GM21528 (cell line): Measurements from ENCODE around the gene DPYSL5.

ENCODE experiments used
- ATAC-seq: cut with Tn5 transposase; IDR thresholded peaks from one replicate; pipeline ENCODE4 v1.9.1; 2021; ENCODE audit warnings: mild to moderate bottlenecking, moderate library complexity; ENCODE audit not compliant: unreplicated experiment, low FRiP score

The DPYSL5 gene

GRCh38 chr2:26980971-26981370 lies 133.0 kb downstream of the DPYSL5 start:
- no peak for ATAC-seq

DNA sequence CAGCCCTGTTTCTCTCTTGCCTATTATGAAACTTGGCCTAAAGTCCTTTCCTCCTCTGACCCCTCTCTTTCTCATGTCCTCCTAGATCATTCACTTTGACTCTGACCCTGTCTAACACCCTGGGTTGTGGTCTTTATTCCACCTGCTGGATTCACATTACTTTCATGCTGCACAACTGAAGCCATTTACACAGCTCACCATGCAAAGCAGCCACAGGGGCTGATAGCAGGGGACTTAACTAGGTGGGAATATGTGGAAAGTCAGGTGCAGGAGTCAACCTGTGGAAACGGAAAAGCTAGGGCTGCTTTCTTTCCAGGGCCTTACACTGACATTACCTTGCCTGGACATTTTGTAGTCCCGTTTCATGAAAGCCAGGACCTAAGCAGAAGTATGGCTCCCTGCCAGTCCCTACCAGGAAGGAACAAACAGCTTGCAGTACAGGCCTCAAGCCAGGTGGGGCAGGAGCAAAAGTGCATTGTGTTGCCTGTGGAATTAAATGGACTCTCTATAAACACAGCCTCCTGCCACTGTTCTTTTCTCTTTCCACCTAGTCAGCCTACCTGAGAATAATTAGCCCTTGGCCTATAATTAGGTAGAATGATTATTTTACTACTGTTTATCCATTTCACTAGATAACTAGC lies 134.3 kb downstream of the DPYSL5 start:
- no peak for ATAC-seq

GRCh38 chr2:26983746-26984145 lies 135.8 kb downstream of the DPYSL5 start:
- ATAC-seq, result no peak

DNA sequence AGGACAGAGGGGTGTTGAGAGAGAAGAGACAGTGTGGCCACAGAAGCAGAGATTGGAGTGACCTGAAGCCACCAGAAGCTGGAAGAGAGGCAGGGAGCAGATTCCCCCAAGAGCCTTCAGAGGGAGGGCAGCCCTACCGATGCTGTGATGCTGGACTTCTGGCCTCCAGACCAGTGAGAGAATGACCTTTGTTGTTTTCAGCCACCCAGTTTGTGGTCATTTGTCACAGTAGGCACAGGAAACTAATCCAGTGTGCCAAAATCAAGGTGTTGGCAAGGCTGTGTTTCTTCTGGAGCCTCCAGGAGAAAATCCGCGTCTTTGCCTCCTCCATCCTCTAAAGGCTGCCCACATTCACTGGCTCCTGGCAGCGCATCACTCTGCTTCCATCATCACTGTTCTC lies 137.9 kb downstream of the DPYSL5 start:
- ATAC-seq, result no peak

DNA sequence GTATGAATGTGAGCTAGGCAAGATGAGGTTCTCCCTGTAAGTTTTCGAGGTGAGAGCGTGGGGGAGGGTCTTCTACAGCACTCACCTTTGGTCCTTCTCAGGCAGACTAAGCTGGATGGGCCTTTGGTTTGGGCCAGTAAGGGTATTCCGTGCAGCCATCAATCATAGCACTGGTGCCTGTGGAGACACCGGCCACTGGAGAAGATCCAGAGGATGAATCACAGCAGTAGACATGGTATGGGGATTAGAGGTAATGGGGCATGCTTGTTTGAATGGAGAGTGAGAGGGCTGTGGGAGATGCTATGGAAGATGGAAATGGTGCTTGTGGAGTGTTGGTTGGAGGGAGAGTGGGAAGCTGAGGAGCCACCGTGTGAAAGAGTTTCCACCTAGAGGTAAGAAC lies 138.6 kb downstream of the DPYSL5 start:
- no peak for ATAC-seq

- ATAC-seq, result no peak
These were observed 140.3 kb downstream of the DPYSL5 start for GRCh38 chr2:26988058-26988860.

- ATAC-seq, result no peak
These were observed 141.2 kb downstream of the DPYSL5 start for GRCh38 chr2:26989156-26989555.

DNA sequence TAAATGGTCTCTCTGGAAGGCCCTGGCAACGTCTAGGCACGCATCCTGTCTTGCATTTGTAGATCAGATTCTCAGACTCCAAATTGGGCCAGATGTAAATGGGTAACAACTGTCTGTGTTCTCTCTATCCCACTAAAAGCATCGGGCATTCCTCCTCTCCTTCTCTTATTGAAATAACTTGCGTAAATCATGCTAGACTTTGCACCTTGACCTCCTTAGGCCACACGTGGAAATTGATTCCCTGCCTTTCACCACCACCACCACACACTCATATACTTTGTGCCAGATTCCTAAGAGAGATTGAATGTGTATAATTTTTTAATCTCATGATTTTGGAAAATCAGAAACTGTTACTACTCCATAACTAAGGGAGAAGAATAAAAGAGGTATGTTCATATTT lies 143.8 kb downstream of the DPYSL5 start:
- ATAC-seq, result no peak

GRCh38 chr2:26993768-26994167 lies 145.8 kb downstream of the DPYSL5 start:
- ATAC-seq, result no peak

DNA sequence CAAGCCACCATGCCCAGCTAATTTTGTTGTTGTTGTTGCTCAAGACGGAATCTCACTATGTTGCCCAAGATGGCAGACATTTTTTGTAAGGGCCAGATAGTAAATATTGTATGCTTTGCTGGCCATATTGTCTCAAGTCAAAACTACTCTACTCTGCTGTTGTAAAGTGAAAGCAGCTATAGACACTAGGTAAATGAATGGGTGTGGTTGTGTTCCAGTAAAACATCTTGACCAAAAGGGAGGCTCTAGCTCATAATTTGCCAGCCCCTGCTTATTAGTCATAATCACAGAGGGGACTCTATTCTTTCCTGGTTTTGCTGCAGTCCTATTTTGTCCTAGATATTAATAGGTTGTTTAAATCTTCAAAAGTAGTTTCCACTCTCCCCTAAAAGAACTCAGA lies 147.1 kb downstream of the DPYSL5 start:
- ATAC-seq, result no peak

DNA sequence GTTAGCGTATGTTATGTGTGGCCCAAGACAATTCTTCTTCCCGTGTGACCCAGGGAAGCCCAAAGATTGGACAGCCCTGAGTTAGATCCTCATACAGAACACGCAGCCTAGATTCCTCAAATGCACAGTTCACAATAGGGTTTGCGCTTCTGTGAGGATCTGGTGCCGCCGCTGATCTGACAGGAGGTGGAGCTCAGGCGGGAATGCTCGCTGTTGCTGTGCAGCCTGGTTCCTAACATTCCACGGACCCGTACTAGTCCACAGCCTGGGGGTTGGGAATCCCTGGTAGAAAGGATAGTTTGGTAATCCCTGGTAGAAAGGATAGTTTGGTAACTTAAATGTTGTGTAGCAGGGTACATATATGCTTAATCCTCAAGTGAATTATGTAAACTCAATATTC lies 149.5 kb downstream of the DPYSL5 start:
- ATAC-seq, result no peak

DNA sequence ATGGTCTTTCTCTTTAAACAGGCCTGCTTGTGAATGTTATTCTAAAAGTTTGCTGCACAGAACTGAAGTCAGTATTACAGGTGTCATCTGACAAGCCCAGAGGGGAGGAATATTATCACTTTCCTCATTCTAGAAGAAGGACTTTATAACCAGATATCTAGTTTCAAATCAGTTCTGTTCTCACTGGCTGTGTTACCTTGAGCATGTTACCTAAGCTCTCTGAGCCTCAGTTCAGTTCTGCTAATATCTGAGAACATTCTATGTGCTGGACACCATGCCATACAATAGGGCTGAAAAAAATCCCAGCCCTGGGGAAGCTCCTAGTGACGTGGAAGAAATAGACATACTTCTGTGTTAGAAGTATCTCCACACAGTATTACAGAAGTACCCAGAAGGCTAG lies 150.4 kb downstream of the DPYSL5 start:
- ATAC-seq, result no peak
